PFSK-1 (cell line): ENCODE results near the gene SCRT2.

Source experiments
- FOXP2 ChIP-seq: optimal IDR thresholded peaks from 2 replicates; pipeline ENCODE3; 2011; ENCODE audit warnings: borderline replicate concordance, control low read depth, inconsistent platforms; ENCODE audit not compliant: insufficient read depth; ENCODE audit errors: extremely low read length, extremely low read depth
- POLR2AphosphoS5 ChIP-seq: IDR thresholded peaks from 2 replicates; pipeline ENCODE4 v1.6.1; 2012; ENCODE audit warnings: low read depth, mild to moderate bottlenecking, control low read depth, low read length, moderate library complexity
- SIN3A ChIP-seq: IDR thresholded peaks from 2 replicates; pipeline ENCODE4 v1.6.1; 2012; ENCODE audit warnings: mild to moderate bottlenecking, low read length, moderate library complexity, borderline replicate concordance; ENCODE audit not compliant: insufficient read depth
- TAF1 ChIP-seq: IDR thresholded peaks from 2 replicates; pipeline ENCODE4 v1.6.1; 2012; ENCODE audit warnings: low read length, control low read depth, borderline replicate concordance; ENCODE audit not compliant: insufficient read depth
- TF ChIP-seq, protein P1 (sequence below), 2 experiments: IDR thresholded peaks; 2 replicates each; pipeline versions ENCODE4 v1.6.1 to v1.8.0; 2011 to 2012; ENCODE audit warnings: low read depth in 2 of 2, low read length in 2 of 2, control low read depth in 1 of 2, inconsistent platforms in 1 of 2, mild to moderate bottlenecking in 1 of 2, moderate library complexity in 1 of 2; ENCODE audit not compliant: insufficient read depth in 1 of 2

Gene SCRT2

DNA sequence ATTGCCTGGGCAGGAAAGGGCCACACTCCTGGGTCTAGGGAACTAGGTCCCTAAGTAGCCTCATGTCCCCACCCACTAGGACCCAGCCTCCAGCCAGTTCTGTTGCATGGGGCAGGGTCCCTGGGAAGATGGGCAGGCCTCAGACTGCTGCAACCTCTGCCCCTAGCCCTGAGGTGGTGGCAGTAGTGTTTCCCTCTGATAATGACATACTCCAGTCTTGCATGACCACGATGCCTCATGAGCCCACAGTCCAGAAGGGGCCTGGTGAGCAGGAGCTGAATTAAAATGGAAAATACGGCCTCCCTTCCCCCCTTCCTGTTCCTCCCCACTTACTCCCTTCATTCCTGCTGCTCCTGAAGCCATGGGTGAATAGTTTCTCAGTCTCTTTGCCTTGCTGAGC lies 36.0 kb upstream of the SCRT2 start:
- TF ChIP-seq FOXP2 (no peak), SIN3A (no peak)
- TF ChIP-seq, protein P1, sequence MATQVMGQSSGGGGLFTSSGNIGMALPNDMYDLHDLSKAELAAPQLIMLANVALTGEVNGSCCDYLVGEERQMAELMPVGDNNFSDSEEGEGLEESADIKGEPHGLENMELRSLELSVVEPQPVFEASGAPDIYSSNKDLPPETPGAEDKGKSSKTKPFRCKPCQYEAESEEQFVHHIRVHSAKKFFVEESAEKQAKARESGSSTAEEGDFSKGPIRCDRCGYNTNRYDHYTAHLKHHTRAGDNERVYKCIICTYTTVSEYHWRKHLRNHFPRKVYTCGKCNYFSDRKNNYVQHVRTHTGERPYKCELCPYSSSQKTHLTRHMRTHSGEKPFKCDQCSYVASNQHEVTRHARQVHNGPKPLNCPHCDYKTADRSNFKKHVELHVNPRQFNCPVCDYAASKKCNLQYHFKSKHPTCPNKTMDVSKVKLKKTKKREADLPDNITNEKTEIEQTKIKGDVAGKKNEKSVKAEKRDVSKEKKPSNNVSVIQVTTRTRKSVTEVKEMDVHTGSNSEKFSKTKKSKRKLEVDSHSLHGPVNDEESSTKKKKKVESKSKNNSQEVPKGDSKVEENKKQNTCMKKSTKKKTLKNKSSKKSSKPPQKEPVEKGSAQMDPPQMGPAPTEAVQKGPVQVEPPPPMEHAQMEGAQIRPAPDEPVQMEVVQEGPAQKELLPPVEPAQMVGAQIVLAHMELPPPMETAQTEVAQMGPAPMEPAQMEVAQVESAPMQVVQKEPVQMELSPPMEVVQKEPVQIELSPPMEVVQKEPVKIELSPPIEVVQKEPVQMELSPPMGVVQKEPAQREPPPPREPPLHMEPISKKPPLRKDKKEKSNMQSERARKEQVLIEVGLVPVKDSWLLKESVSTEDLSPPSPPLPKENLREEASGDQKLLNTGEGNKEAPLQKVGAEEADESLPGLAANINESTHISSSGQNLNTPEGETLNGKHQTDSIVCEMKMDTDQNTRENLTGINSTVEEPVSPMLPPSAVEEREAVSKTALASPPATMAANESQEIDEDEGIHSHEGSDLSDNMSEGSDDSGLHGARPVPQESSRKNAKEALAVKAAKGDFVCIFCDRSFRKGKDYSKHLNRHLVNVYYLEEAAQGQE (IDR thresholded peaks at IDR 0.05; ENCODE audit: insufficient read depth in 1 of 2, low read depth in 2 of 2, low read length in 2 of 2), result no peak

DNA sequence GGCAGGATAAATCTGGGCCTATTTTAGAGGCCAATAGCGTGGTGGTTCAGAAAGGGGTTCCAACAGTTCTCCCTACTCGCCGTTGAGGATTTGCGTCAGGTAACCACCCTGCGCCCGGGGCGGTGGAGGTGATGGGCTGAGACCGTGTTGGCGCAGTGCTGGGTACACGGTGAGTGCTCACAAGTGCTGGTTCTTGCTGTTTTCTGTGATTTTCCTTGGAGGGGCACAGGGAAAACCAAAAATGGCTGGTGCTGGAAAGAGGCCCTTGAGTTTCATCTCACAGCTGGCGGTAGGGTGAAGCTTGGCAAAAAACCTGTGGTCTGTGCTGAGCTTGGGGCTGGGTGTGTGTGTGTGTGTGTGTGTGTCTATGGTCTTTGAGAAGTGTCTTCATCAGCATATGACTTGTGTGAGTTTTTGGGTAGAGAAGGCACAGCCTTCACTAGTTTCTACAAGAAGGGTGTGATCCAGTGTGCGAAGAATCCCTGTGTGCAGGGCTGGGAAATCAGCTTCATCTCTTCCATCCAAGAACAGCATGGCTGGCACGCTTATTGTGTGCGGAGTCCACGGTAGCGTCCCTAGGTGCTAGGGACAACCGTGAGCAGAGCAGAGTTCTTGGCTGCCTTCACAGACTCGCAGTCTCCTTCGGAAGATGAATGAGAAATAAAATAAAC lies 35.3 kb upstream of the SCRT2 start:
- TF ChIP-seq FOXP2, result no peak

DNA sequence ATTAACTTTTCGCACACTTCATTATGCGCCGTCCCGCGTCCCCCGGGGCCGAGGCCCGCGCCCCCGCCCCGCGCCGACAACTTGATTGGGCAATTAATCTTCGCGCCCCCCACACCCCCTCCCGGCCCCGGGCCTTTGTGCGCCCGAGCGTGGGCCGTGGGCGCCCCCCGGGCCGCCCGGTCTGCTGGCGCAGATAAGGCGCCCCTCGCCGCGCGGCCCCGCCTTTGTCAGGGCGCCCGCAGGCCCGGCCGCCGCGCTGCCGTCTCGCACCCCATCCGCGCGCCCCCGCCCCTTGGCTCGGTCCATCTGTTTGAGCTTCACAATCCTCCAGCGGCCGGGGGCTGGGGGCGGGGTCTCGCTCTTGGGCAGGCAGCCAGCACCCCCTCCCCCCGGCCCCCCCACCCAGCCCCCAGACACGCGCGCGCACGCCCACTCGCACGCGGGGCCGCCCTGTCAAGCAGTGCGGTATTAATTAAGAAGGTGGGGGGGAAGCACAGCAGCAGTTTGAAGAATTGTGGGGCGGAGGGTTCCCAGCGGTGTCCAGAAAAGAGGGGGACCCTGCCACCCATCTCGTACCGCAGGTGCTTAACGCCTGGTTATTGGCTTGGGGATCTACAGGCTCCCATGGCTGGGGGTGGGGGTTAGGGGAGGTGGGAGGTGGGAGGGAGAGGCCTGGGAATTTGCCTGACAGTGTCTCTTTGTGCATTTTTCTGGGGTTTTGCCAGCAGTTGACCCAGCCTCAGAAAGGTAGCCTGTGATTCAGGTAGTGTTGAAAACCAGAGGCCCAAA lies 34.6 kb upstream of the SCRT2 start:
- TF ChIP-seq FOXP2, result no peak
- no peak for TF ChIP-seq POLR2AphosphoS5
- TF ChIP-seq TAF1, result no peak
- TF ChIP-seq, protein P1 (IDR thresholded peaks at IDR 0.05; ENCODE audit: insufficient read depth in 1 of 2, low read depth in 2 of 2, low read length in 2 of 2), result no peak
- TF ChIP-seq SIN3A, result no peak

DNA sequence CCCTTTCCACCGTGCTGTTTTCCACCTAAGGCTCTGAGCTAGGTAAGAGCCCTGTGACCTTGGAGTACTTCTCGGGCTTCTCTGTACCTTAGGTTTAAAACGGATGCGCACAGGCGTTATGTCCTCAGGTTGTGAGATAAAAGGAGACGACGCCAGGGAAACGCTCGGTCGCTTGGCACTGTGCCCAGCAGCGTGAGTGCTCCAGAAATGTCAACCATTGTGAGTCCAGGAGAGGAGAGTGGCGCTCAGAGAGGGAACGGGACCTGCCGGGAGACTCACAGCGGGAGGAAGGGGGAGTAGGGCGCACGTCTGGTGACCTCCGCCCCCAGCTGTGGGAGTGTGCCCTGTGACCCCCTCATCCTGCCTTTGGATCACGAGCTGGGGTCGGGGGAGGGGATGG lies 33.8 kb upstream of the SCRT2 start:
- TF ChIP-seq SIN3A, result no peak
- TF ChIP-seq TAF1, result no peak
- TF ChIP-seq, protein P1 (IDR thresholded peaks at IDR 0.05; ENCODE audit: insufficient read depth in 1 of 2, low read depth in 2 of 2, low read length in 2 of 2), result no peak
- no peak for TF ChIP-seq FOXP2
- TF ChIP-seq POLR2AphosphoS5, result no peak

DNA sequence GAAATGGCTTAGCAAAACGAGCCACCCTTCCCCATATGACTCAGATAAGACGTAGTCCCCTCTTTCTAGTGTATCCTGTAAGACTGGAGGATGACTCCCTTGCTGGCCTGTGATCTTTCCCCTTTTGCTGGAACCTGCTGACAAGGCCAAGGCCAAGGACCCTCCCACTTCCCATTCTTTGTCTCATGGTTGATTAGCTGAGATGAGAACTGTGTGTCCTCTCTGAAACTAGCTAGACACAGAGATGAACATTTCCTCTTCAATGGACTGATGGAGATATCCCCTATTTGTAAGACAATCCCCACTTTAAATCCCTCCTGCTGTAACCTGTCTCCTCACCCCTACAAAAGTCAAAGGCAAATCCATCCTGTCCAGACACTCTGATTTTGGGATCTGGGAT lies 33.4 kb upstream of the SCRT2 start:
- TF ChIP-seq, protein P1 (IDR thresholded peaks at IDR 0.05; ENCODE audit: insufficient read depth in 1 of 2, low read depth in 2 of 2, low read length in 2 of 2), result no peak
- TF ChIP-seq FOXP2, result no peak
- no peak for TF ChIP-seq POLR2AphosphoS5
- TF ChIP-seq SIN3A, result no peak
- no peak for TF ChIP-seq TAF1
